Left renal cortex interstitium (tissue), 4 donors: Measurements from ENCODE around the gene OR7D4. TPM values are rescaled to one million over a fixed set of nuclear protein-coding genes. Genes with fewer than 3 reads are reported as not detected.
A peak's percentile ranks its signal among the peaks of the same experiment; 100 is the strongest.
"Not testable (repeated sequence)": the region's sequence is repeated elsewhere in the genome, so short reads cannot be mapped to it uniquely, and the experiment has no call there.

ENCODE experiments used
- DNase-seq, 4 donors: peaks; one replicate each; pipeline ENCODE4 v3.0.0-alpha.2; 2013; ENCODE audit warnings: low read depth in 4 of 4, low spot score in 2 of 4, missing footprints in 1 of 4
- polyA plus RNA-seq, 4 donors: library from polyadenylated mRNA; unstranded; fragments of 120-200 nt; gene quantifications; one replicate each; pipeline ENCODE4 v1.2.1, GENCODE V29; 2013; ENCODE audit not compliant: insufficient read length in 4 of 4

The OR7D4 gene
- polyA plus RNA-seq: under 1 TPM in 1 of 4 donors, not detected in 3; 0.03 TPM

GRCh38 chr19:9219489-9219888, at the start of gene OR7D4:
Gene OR7D4 (minus strand): TSS chr19:9219589. CDS start chr19:9214837, 4,752 bp downstream.
- no peak for DNase-seq

DNA sequence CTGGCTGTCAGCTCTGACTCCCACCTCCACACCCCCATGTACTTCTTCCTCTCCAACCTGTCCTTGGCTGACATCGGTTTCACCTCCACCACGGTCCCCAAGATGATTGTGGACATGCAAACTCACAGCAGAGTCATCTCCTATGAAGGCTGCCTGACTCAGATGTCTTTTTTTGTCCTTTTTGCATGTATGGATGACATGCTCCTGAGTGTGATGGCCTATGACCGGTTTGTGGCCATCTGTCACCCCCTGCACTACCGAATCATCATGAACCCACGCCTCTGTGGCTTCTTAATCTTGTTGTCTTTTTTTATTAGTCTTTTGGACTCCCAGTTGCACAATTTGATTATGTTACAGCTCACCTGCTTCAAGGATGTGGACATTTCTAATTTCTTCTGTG, 31.8 kb upstream of the OR7D4 start:
- no peak for DNase-seq

DNA sequence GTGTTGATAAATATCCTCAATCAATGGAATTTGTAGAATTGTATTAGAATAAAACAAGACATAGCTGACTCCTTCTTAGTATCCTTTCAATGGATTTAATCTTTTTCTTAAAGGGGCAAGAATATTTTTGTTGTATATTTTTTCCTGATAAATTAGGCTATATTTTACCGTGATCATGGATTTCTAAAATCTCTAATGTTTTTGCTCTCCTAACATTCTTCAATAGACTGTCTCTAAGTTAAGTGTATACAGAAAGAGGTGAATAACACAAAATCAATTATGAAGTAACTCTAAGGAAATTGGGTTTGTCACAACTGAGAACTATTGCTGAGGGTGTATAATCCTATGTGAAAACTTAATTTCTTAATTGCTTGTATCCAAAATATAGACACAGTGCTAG, 31.2 kb upstream of the OR7D4 start, which contains the start of gene OR7E24:
TSS of gene OR7E24 (plus strand) at position 301 of the 400 bp plus-strand sequence. CDS start 114 bp downstream, outside the sequence.
- no peak for DNase-seq

DNA sequence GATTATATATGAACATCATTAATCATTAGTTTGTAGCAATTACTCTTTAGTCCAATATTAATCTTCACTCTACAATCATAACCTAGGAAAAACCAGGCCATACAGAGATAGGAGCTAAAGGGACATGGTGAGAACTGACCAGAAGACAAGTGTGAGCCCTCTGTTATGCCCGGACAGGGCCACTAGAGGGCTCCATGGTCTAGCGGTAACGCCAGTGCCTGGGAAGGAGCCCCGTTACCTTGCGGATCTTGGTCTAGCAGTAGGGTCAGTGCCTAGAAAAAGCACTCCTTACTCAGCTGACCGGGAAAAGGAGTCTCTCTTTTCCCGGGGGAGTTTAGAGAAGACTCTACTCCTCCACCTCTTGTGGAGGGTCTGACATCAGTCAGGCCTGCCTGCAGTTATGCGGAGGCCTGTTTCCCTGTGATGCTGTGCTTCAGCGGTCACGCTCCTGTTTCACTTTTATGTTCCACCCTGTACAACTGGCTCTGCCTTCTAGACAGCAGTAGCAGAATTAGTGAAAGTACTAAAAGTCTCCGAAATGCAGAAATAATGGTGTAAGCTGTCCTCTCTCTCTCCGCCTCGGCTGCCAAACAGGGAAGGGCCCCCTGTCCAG, 13.8 kb downstream of the OR7D4 start:
- peak; percentile 21 to 53 (median 37) for DNase-seq

GRCh38 chr19:9198044-9198443, 21.3 kb downstream of the OR7D4 start:
- not testable (repeated sequence) for DNase-seq

DNA sequence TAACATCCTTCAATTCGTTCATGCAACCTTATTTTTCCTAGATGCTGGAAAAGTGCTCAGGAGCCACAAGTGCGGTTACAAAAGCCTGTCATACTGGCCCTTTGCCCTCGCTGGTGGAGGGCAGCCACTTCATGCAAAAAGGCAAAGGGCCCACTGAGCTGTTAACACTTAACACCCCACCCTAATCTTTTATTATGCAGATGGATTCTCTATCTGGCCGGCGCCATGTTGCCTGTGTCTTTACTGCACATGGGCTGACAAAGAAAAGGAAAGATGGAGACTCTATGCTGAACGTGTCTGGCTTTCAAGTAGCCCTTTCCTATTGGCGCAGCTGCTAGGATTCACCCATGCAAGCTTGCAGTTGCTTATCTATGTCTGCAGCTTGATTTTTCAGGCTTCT, 29.9 kb downstream of the OR7D4 start:
- DNase-seq: no peak

- no peak for DNase-seq
Measured at GRCh38 chr19:9187191-9187590, 32.2 kb downstream of the OR7D4 start.

- DNase-seq: no peak
Measured at GRCh38 chr19:9183000-9183399, 36.4 kb downstream of the OR7D4 start.

GRCh38 chr19:9178901-9179300, 40.5 kb downstream of the OR7D4 start, which contains the start of gene OR7D2:
Gene OR7D2 (plus strand): TSS chr19:9178979. CDS start chr19:9185782, 6,803 bp downstream.
- DNase-seq: no peak

GRCh38 chr19:9175326-9175725, 44.1 kb downstream of the OR7D4 start:
- DNase-seq: no peak

DNA sequence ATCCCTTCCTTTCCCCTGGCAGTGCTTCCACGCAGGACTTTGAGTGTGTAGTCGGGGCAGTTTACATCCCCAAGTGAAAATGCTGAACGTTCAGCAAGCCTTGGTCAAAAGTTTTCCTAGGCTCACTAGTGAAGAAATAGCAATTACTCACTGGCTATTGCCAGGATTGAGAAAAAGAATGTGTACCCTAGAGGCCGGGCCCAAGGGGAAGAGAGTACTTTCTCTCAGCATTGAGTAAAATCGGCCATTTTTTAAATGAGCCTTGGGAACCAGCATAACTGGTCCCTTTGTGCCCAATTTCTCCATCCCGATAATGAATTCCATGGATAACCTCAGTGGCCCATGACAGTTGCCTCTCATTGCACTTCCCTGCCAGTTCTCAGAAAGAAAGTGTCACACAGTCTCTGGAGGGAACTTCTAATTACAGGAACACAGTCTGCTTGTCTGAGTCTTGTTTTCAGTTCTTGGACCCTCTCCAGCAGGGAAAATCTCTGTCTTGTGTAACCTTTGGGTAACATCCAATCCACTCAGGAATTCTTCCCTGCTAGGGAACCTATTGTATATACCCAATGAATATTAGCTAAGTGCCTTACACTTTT, 47.9 kb downstream of the OR7D4 start:
- no peak for DNase-seq

DNA sequence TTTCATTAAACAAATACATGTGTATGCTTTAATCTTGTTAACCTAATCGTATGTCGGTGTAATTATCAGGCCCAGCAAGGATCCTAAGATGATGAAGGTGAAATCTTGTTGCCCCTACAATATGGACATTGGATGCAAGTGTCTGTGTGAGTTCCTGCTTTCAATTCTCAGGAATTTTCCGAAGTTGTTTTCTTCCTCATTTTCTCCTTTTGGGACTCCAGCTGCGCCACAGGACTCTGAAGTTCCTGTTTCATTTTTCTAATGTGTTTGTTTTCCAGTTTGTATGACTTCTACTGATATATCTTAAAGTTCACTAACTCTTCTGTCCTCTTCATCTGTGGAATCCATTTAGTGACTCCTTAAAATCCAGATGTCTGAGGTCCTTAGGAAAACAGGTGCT, 52.5 kb downstream of the OR7D4 start:
- DNase-seq: no peak

DNA sequence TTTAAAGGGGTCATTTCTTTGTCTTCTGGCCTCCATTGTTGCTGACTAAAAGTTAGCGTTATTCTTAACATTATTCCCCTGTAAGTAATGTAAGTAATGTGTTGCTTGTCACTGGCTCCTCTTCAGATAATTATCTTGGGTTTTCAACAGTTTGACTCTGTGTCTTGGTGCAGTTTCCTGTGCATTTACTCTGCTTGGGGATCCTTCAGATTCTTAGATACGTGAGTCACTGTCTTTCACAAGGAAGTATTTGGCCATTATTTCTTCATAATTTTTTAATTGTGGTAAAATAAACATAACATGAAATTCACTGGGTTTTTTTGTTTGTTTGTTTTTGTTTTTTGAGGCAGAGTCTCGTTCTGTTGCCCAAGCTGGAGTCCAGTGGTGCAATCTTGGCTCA, 54.1 kb downstream of the OR7D4 start:
- no peak for DNase-seq

GRCh38 chr19:9161427-9161826, 58.0 kb downstream of the OR7D4 start:
- no peak for DNase-seq

Other genes with a start within 250 kb of the OR7D4 start
- under 1 TPM; 0.02 to 0.16 (median 0.09) TPM for gene MUC16, start 209.2 kb downstream of the OR7D4 start, polyA plus RNA-seq
- gene OR1M1, start 132.5 kb downstream of the OR7D4 start, polyA plus RNA-seq: under 1 TPM in 3 of 4 donors, not detected in 1; 0.06 to 0.09 (median 0.06) TPM
- gene OR7G2, start 112.1 kb downstream of the OR7D4 start, polyA plus RNA-seq: under 1 TPM in 3 of 4 donors, not detected in 1; 0.04 to 0.05 (median 0.05) TPM
- gene OR7G1, start 103.8 kb downstream of the OR7D4 start, polyA plus RNA-seq: not detected
- gene OR7G3, start 92.6 kb downstream of the OR7D4 start, polyA plus RNA-seq: not detected
- 10 to 100 TPM; 35.2 to 37.9 (median 36.1) TPM for gene ZNF317, start 79.2 kb downstream of the OR7D4 start, polyA plus RNA-seq
- under 1 TPM; 0.05 to 0.21 (median 0.12) TPM for gene OR7D2, start 40.6 kb downstream of the OR7D4 start, polyA plus RNA-seq
- gene OR7E24, start 31.3 kb upstream of the OR7D4 start, polyA plus RNA-seq: not detected
- 1 to 10 TPM; 6.5 to 8.7 (median 6.9) TPM for gene ZNF699, start 90.2 kb upstream of the OR7D4 start, polyA plus RNA-seq
- gene ZNF559, start 104.6 kb upstream of the OR7D4 start, polyA plus RNA-seq: 10 to 100 TPM; 49.0 to 71.6 (median 62.9) TPM
- gene ZNF177, start 143.4 kb upstream of the OR7D4 start, polyA plus RNA-seq: 10 to 100 TPM in 2 of 4 donors, 1 to 10 TPM in 2; 6.6 to 16.8 (median 11.4) TPM
- 10 to 100 TPM; 29.6 to 81.2 (median 38.0) TPM for gene ZNF266, start 216.0 kb upstream of the OR7D4 start, polyA plus RNA-seq